Measurements from ENCODE around the gene CMSS1.
"Not testable (repeated sequence)": the region's sequence is repeated elsewhere in the genome, so short reads cannot be mapped to it uniquely, and the experiment has no call there.

DNA sequence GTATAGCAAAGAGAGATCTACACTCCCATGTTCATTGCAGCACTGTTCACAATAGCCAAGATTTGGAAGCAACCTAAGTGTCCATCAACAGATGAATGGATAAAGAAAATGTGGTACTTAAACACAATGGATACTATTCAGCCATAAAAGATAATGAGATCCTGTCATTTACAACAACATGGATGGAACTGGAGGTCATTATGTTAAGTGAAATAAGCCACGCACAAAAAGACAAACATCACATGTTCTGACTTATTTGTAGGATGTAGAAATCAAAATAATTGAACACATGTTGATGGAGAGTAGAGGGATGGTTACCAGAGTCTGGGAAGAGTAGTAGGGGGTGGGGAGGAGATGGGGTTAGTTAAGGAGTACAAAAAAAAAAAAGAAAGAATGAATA lies 278.6 kb downstream of the CMSS1 start:
- TF ChIP-seq, protein P1, sequence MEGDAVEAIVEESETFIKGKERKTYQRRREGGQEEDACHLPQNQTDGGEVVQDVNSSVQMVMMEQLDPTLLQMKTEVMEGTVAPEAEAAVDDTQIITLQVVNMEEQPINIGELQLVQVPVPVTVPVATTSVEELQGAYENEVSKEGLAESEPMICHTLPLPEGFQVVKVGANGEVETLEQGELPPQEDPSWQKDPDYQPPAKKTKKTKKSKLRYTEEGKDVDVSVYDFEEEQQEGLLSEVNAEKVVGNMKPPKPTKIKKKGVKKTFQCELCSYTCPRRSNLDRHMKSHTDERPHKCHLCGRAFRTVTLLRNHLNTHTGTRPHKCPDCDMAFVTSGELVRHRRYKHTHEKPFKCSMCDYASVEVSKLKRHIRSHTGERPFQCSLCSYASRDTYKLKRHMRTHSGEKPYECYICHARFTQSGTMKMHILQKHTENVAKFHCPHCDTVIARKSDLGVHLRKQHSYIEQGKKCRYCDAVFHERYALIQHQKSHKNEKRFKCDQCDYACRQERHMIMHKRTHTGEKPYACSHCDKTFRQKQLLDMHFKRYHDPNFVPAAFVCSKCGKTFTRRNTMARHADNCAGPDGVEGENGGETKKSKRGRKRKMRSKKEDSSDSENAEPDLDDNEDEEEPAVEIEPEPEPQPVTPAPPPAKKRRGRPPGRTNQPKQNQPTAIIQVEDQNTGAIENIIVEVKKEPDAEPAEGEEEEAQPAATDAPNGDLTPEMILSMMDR (conservative IDR thresholded peaks at IDR 0.05; ENCODE audit: low read depth, low read length) = not testable (repeated sequence)
- not testable (repeated sequence) for TF ChIP-seq EZH2 (IDR thresholded peaks at IDR 0.05; ENCODE audit: borderline replicate concordance, low read depth, low read length, poor library complexity, severe bottlenecking)

Data from A673 (cell line).